NCI-H1694 (cell line): ENCODE measurements around the gene C10orf71.

Experiments
- DNase-seq: peaks from one replicate; lab custom pipeline; 2025; lab: John Stamatoyannopoulos, UW

The C10orf71 gene, protein sequence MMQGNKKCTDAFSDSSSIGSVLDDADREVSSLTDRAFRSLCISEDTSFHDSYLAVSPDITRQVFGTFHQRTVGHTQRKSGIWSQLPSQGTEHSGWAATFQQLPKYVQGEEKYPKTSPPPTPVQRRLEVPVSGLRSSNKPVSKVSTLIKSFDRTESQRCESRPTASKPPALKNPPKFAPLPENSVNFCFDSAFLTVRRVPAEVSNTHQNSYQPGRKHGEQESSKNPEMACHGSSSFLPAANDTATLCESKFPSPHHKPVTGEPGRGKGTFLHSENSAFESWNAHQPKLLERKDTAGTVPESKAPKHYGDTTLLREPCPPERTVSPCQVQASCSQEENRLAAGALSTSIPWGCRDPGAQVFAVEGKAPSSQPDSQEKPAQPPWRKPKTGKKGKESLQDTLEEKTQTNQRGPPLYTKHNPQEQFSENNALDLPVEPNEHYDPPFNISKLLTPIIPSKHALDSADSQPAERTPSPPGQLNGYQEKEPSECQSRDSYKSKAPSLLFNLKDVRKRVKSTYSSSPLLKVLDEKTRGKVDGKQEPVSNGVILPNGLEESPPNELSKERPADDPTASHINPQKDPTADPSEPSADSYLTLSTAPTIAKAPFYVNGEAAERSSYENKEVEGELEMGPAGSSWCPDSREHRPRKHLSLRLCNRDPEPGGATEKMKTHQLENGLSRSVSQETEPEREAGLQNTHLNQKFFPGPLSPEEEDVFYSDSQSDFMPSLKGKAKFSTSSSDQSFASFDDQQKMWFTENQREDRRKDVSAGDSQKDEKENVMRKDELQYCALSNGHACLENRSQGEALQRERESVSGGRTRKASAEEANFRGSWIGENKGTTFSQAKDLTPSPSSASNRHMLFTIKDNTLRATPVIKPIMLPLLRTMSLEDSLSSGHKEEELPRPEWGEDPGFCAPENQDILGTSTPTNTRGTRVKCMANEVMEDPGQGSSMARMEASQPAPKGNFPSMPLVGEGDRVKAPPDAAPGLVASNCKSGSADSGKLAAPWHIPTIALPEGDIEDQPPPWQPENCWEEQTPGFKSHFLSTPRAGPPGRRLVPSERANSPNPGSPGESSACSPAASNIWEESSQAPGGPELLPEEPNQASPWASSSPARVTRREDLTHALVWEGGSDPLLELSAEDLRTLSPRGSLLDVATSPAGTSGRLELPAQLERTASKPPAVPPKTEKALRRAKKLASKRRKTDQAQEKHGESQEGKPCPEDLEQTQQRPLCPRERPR (N-terminal part only)

DNA sequence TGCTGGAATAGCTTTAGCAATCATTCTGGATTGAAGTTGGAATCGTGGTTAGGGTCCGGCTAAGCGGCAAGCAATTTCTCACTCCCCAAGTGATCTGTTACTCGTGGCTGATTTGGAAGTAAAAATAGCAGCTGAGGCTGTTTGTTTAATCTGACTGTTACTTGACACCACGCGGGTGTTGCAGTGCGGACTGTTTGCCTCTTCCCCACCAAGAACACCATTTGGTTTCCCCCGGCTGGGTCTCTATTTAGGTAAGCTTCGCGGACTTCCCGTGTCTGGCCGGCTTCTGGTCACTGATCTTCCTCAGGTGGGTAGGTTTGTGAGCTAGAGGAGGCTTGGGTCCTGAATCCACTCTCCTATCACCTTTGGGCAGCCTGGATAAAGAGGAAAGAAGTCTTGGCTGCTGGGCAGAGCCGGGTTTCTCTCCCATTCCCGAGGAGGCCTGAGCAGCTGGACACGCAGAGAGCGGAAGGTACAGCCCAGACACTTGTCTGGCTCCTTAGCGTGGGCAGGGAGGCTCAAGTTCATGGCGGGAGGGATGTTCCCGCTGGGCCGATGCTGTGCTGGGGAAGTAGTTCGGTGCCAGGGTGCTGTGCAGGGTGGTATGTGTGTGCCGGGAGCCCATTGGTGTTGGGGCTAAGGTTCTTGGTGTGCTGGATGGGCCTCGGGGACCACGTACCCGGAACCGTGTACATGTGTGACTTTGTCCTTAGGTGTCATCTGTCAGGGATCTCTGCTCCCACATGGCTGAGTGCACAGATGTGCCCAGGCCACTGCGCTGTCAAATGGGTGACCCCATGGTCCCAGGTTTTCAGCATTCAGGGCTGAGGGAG, at the start of gene C10orf71:
Gene C10orf71, plus strand, starts transcription at position 188 of the 833 bp plus-strand sequence. CDS start 23,376 bp downstream, outside the sequence.
- DNase-seq: no peak

DNA sequence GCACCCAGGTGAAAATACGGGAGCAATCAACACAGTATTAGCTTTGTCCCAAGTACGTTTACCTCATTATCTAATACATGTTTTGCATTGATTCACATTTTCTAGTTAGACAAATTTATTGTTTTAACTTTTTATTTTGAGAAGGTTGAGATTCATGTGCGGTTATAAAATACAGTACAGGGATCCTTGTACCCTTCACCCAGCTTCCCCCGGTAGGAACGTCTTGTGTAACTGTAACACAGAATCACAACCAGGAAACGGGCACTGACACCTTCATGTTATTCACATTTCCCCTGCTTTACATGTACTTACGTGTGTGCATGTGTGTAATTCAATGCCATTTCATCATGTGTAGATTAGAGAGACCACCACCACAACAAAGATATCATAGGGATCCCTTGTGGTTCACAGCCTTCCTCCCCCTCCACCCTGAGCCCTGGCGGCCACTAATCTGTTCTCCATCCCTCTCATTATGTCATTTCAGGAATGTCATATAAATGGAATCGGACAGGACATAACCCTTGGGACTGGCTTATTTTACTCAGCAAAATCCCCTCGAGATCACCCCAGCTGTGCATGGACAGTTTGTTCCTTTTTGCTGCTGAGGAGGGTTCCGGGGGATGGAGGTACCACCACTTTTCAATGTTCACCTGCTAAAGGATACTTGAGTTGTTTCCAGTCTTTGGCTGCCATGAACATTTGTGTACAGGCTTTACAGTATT, 46.5 kb upstream of the C10orf71 start:
- DNase-seq: no peak

DNA sequence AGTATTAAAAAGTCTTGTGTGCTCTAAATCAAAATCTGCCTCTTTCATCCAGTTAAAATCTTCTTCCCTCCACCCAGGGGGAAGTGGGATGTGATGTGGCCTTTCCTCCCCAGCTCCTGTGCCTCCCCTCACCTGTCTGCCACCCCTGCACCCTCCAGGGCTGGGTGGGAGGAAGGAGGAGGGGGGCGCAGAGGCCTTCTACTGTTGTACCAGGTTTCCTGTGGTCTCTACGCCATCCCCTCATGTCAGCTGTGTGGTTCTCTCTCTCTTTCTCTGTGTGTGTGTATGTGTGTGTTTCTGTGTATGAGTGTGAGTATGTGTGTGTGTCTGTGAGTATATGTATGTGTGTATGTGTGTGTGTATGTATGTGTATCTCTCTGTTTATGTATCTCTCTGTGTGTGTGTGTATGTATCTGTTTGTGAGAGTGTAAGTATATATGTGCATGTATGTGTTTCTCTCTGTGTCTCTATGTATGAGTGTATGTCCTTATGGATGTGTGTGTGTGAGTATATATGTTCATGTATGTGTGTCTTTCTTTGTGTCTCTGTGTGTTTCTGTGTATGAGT, 45.5 kb upstream of the C10orf71 start:
- no peak for DNase-seq

DNA sequence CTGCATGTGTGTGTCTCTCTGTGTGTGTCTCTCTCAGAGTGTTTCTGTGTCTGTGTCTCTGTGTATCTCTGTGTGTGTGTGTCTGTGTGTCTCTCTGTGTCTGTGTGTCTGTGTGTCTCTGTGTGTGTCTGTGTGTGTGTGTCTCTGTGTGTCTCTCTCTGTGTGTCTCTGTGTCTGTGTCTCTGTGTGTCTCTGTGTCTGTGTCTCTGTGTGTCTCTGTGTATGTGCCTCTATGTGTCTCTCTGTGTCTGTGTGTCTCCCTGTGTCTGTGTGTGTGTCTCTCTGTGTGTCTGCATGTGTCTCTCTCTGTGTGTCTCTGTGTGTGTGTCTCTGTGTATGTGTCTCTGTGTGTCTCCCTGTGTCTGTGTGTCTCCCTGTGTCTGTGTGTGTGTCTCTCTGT, 44.8 kb upstream of the C10orf71 start:
- DNase-seq: no peak

DNA sequence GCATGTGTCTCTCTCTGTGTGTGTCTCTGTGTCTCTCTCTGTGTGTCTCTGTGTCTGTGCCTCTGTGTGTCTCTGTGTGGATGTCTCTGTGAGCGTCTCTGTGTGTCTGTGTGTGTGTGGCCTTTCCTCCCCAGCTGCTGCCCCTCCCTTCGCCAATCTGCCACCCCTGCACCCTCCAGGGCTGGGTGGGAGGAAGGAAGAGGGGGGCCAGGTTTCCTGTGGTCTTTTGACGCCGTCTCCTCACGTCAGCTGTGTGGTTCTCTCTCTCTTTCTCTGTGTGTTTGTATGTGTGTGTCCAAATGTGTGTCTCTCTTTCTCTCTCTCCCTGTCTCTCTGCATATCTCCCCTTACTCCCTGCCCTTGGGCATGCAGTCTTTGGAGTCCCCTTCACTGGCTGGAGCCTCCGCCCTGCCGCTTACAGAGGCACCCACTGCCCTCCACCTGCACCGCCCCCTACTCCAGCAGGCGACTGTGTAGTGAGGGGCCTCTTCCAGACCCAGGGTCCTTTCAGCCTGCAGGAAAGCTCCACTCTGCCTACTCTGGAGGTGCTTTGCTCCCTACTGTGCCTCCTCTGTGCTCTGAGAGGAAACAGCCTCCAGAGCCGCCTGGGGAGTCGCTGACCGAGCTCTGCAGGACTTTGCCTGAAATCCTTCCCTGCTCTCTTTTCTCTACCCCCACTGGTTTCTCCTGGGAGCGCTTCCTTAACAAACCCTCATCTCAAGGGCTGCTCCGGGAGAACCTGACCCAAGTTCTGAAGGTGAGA, 44.2 kb upstream of the C10orf71 start:
- no peak for DNase-seq

DNA sequence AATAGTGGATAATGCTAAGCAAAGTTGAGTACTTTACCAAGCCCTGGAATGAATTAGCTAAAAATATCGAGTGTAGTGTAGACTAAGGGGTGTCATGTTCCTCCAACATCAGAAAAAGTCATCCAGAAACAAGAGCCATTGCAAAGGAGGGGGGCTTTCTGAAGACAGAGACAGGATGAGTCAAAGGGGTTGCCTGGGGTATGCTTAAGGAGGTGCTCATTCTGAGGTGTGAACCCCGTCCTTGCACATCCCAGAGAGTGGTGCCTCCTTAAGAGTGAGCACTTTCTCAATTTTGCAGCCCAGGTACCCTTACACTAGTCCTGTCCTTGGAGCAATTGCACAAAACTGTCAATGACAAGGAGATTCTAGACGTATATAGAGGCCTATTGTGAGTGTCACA, 43.1 kb upstream of the C10orf71 start:
- DNase-seq: no peak

DNA sequence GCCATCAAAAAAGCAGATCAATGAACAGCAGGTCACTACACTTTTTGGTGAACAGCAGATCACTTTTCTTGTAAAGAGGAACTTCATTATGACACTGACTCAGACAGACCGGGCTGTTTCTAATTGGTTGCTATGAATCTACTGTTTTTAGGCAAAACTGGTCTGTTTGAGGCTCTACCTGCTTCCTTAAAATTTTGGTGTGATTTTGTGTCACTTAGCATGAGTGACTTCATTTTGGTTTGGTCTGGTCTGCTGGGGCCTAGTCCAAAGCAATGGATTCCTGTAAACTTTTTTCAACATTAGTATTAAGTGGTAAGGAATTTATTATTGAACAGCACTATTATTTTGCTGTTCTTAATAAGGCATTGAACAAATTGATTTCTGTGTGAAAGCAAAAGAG, 41.8 kb upstream of the C10orf71 start:
- DNase-seq: no peak

DNA sequence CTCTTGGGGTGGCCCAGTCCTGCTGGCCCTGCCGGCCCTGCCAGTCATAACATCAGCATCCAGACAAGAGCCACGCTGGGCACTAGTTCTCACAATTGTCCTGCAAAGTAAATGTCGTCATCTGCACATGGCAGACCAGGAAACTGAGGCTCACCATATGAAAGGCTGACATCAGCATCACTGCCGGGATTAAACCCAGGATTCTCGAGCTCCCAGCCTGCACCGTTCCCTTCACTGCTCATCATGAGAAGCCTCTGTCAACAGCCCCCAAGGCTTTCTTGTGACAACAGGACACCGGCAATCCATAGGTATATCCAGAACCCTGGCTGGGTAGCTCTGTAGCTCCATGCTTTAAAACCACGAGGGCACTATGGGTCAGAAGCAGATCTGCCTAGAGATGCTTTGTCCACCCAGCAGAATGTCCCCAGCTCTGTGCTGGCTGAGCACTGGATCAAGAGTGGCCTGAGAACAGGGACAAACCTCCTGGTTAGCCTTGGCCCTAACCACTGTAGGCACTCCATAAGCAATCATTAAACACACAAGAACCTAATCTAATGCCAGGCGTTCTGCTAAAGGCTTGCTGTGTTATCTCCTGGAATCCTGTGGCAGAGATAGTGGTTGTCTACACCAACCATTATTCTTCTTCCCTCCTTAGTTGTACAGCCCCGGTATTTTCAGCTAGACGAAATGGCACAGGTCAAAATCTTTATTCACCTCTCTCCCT, 41.2 kb upstream of the C10orf71 start:
- no peak for DNase-seq

DNA sequence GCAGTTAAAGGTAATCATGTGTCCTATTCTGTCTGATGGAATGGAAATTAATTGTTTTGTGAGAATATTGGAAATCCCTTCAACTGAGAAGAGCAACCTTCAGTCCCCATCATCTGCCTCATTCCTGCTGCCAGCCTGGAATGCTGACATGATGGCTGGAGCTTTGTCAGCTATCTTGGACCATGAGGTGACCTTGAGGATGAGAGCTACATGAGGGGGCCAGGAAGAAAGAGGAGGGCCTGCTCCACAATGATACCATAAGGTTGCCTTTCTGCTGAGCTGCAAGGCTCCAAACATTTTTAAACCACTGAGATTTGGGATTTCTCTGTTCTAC, 40.7 kb upstream of the C10orf71 start:
- no peak for DNase-seq

DNA sequence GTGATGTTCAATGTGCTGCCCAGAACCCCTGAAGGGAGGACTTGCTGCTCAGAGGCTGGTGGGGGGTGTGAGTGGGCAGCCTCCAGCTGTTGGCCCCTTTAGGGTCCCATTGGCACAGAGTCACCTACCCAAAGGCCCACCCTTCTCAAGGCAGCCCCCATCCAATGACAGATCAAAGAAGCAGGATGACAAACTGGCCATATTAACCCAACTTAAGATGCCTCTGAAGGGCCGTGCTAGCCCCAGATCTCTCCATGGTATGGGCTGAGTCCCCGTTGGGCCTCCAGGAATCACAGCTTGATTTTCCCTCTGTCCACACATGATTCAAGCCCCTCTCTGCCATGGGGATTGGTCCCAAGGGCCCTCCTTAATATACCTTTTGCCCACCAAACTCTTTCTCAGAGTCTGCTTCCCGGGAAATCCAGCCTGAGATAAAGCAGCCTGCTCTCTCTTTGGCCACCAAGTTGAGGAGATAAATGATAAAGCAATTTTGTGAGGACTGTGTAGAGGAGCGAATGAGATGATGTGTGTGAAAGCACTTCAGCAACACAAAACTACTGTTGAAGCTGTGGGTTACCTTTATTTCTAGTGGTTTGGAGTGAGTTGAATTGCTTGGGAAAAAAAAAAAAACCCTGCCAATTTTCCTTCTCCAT, 38.2 kb upstream of the C10orf71 start:
- DNase-seq: no peak

DNA sequence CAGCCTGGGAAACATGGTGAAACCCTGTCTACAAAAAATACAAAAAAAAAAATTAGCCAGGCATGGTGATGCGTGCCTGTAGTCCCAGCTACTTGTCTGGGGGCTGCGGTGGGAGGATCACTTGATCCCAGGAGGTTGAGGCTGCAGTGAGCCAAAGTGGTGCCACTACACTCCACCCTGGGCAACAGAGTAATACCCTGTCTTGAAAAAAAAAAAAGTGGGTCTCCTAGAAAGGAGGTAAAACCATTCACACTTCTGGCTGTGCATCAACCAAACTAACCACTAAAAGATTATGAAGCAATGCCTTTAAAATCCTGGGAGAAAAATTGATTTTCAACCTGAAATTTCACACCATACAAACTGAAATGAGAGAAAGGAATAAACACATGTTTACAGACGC, 35.4 kb upstream of the C10orf71 start:
- no peak for DNase-seq

DNA sequence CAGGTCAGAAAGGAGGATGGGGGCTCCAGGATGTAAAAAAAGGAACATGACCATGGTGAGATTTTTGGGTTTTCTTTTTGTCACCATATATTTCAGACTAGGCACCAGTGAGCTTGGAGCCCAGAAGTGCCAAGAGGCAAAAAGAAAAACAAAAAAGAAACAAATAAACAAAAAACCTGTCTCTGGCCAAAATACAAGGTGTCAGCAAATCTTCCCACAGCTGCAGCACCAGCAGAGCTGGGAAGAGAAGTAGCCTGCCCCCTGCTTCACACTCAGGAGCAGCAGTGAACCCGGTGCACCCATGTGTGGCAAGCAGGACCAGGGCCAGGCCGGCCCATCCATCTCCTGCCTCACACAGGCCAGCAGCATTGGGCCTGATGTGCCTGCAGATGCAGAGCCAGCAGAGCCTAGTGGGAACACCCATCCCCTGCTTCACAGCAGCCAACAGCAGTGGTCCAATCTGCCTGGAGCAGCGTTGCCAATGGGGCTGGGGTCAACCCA, 34.7 kb upstream of the C10orf71 start:
- DNase-seq: no peak

DNA sequence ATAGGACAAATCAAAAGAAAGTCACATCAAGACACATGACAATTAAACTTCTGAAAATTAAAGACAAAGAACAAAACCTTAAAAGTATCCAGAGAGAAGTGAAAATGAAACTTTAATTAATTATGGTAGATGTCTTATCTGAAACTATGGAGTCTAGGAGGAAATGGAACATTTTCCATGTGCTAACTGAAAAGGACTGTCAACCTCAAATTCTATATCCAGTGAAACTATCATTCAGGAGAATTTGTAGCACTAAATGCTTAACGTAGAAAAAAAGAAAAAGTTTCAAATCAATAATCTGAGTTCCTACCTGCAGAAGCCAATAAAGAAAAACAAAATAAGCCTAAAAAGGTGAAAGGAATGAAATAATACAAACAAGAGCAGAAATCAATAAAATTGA, 33.1 kb upstream of the C10orf71 start:
- no peak for DNase-seq

DNA sequence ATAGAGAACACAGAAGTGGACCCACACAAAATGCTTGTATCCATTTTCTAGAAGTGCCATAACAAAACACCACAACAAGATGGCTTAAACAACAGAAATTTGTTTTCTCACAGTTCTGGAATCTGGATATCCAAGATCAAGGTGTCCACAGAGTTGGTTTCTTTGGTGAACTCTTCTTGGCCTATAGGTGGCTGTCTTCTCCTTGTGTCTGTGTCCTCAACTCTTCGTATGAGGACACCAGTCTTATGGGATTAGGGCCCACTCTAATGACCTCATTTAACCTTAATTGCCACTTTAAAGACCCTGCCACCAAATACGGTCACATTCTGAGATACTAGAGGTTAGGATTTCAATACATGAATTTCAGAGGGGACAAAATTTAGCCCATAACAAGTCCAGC, 30.8 kb upstream of the C10orf71 start:
- DNase-seq: no peak

DNA sequence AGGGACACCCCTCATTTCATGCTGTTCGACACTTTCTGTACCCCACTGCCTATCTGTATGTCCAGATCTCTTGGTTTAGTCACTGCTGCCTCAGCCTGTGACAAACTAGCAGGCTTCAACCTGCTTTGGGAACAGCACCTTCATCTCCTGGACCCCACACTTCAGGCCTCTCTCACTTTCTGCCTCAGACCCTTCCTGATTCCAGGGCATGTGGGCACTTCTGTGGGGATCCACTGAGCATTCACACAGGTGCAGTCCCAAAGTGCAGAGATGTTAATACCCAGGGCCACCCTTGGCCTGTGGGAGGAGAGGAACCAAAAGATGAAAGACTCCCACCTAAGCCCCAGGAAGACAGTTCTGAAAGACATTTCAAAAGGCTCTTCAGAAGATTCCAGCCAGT, 29.4 kb upstream of the C10orf71 start:
- no peak for DNase-seq

DNA sequence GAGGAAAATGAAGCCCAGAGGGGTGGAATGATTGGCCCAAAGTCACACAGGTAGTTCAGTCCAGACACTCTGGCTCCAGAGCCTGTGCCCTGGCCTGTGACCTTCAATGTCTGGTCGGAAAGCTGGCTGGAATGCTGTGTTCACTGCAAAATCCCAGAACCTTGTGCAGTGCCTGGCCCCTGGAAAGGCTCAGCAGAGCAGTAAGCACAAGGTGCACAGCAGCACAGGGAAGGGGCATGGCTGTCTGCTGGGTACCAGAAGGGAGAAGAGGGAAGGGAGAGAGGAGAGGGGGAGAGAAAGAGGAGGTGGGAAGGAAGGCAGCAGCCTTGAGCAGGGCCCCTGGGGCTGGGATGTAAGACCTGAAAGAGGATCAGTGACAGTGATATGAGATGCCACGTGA, 28.4 kb upstream of the C10orf71 start:
- no peak for DNase-seq

DNA sequence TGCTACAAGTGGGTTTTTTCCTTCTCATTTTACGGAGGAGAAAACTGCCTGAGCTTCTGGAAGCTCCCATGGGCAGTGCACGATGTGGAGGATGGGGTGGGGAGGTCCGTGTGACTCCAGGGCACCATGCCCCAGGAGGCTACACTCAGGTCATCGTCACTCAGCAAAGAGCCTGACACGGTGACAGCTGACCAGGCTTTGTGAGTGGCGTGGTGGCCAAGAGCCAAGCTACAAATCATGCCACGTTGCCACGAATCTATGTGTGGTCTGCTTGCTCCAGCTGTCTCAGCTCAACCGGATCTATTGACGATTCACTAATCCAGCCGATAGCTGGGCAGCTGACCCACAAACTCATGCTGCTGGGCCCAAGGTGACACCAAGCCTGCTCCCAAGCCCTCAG, 27.6 kb upstream of the C10orf71 start:
- no peak for DNase-seq

DNA sequence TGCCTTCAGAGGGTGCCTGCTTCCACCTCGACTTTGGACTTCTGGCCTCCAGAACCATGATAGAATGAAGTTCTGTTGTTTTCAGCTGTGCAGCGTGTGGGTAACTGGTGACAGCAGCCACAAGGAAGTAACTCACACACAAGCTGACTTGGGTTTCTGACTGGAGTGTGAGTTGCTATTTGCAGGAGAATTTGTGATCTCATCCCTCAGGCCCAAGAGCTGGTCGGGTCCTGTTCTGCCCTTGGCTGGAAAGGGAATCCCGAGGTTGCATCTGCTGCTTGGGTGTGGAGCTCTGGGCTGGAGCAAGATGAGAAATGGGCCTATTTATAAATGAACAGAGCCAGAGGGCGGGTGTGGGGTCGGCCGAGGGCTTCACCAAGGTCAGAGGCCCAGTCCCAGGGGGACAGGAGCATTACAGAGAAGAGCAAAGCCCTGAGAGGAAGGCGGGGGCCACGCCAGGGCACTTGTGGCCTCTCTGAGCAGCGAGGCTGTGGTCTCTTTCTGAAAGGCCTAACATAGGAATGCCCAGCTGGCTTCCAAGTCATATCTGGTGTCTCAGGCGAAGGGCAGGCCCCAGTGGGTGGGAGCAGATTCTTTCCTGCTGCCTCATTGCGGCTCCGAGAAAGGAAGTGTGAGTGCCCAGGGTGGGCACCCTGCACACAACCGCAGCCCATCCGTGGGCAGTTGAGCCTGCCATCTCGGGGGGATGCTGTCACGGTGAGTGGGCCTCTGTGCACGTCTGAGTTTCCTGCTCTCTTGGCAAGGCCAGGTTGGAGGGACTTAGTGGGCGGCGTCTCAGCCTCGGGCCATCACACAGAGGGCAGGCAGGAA, 26.5 kb upstream of the C10orf71 start:
- DNase-seq: no peak
